HepG2 (cell line): Measurements from ENCODE around the gene PRRT2. TPM values are rescaled to one million over a fixed set of nuclear protein-coding genes. Genes with fewer than 3 reads are reported as not detected.

Source experiments
- ATAC-seq: fragments of 200-7000 bp; cut with Tn5 transposase; 3 replicates; pipeline ENCODE4 v1.9.1; 2020; ENCODE audit warnings: mild to moderate bottlenecking, moderate library complexity
- BruUV-seq: library from RNA; stranded (reverse); fragments of 400-500 nt; replicated peaks from 2 replicates; lab custom pipeline; 2021; lab: Mats Ljungman, UMichigan
- CTCF ChIA-PET: fragments of 300-600 bp; formaldehyde crosslinking; extraction: SDS; loops from one replicate; lab custom pipeline; 2021; ENCODE audit warnings: low total read pairs, inconsistent platforms, low intra/inter-chr PET ratio; lab: Yijun Ruan, JAX
- POLR2A ChIA-PET: fragments of 350-600 bp; sonication (Branson Sonifier 250); formaldehyde crosslinking; loops from one replicate; lab custom pipeline; 2020; ENCODE audit warnings: antibody characterized with exemption, inconsistent platforms; lab: Yijun Ruan, JAX
- DNase-seq: peaks from one replicate; pipeline ENCODE4 v3.0.0-alpha.2; 2015; ENCODE audit warnings: low spot score
- FAIRE-seq: peaks from 3 replicates; lab custom pipeline; 2011; peaks lifted over from hg19 to GRCh38; lab: Jason Lieb, UNC
- H2AFZ ChIP-seq: one replicate; pipeline ENCODE4 v1.6.1; 2011; ENCODE audit warnings: low read length, inconsistent platforms
- H3K27ac ChIP-seq: fragments of 300-600 bp; 3 replicates; pipeline ENCODE4 v1.8.0; 2011; ENCODE audit warnings: mixed run types, mild to moderate bottlenecking, mixed read lengths, low read length, inconsistent platforms; ENCODE audit not compliant: insufficient read depth; ENCODE audit errors: extremely low read length
- H3K27me3 ChIP-seq, 2 experiments: fragments of 200-600 bp in 1 of 2; 2 replicates in 1 of 2; 3 replicates in 1 of 2; pipeline versions ENCODE4 v1.6.0 to v1.8.0; 2011; ENCODE audit warnings: low read length in 2 of 2, mild to moderate bottlenecking in 2 of 2, moderate library complexity in 2 of 2, inconsistent platforms in 1 of 2; ENCODE audit not compliant: insufficient read depth in 2 of 2, control insufficient read depth in 1 of 2
- H3K36me3 ChIP-seq, 2 experiments: fragments of 200-600 bp in 1 of 2; replicated peaks in 1 of 2; 2 replicates in 1 of 2; 3 replicates in 1 of 2; pipeline versions ENCODE4 v1.5.1 to v1.8.0; 2011; ENCODE audit warnings: low read length in 2 of 2, inconsistent platforms in 1 of 2; ENCODE audit not compliant: insufficient read depth in 2 of 2, control insufficient read depth in 1 of 2
- H3K4me1 ChIP-seq: 2 replicates; pipeline ENCODE4 v1.5.1; 2012; ENCODE audit warnings: low read length, inconsistent platforms; ENCODE audit not compliant: insufficient read depth
- H3K4me2 ChIP-seq: 2 replicates; pipeline ENCODE4 v1.6.0; 2011; ENCODE audit warnings: low read depth, low read length, inconsistent platforms
- H3K4me3 ChIP-seq, 3 experiments: fragments of 200-600 bp in 1 of 3; sonication (generic), shearing (Covaris generic) in 1 of 3; replicated peaks in 1 of 3; 2 replicates each; pipeline ENCODE4 v1.5.1; 2011 to 2016; ENCODE audit warnings: low read length in 3 of 3, inconsistent platforms in 2 of 3, low read depth in 2 of 3, mild to moderate bottlenecking in 2 of 3, control low read depth in 1 of 3, mixed read lengths in 1 of 3; ENCODE audit not compliant: insufficient read depth in 1 of 3
- H3K79me2 ChIP-seq: one replicate; pipeline ENCODE4 v1.6.1; 2011; ENCODE audit warnings: low read length, inconsistent platforms; ENCODE audit not compliant: insufficient read depth
- H3K9ac ChIP-seq: 2 replicates; pipeline ENCODE4 v1.6.0; 2011; ENCODE audit warnings: mild to moderate bottlenecking, low read depth, low read length, inconsistent platforms; ENCODE audit not compliant: insufficient read depth
- H3K9me3 ChIP-seq: 2 replicates; pipeline ENCODE4 v1.5.1; 2012; ENCODE audit warnings: mild to moderate bottlenecking, low read length
- H4K20me1 ChIP-seq: 2 replicates; pipeline ENCODE4 v1.6.0; 2011; ENCODE audit warnings: inconsistent platforms, mild to moderate bottlenecking, low read length, moderate library complexity; ENCODE audit not compliant: insufficient read depth
- ARID2 ChIP-seq: sonication (generic); formaldehyde crosslinking; IDR thresholded peaks from 2 replicates; pipeline ENCODE4 v1.8.1; 2022; ENCODE audit warnings: mild to moderate bottlenecking, missing genetic modification reagents, borderline replicate concordance
- ATF5 ChIP-seq: sonication (generic); formaldehyde crosslinking; IDR thresholded peaks from 2 replicates; pipeline ENCODE4 v1.4.0; 2020; ENCODE audit warnings: mild to moderate bottlenecking, low read depth, missing genetic modification reagents
- MXI1 ChIP-seq: IDR thresholded peaks from 3 replicates; pipeline ENCODE4 v1.6.1; 2012; ENCODE audit warnings: low read depth, low read length, inconsistent platforms, borderline replicate concordance
- MYC ChIP-seq: sonication (generic); formaldehyde crosslinking; IDR thresholded peaks from 2 replicates; pipeline ENCODE4 v1.9.0; 2021; ENCODE audit warnings: missing genetic modification reagents, borderline replicate concordance
- PCBP1 ChIP-seq: fragments of 200-400 bp; formaldehyde crosslinking; IDR thresholded peaks from 2 replicates; pipeline ENCODE4 v1.6.1; 2017; ENCODE audit warnings: mild to moderate bottlenecking, low read depth, low read length, borderline replicate concordance
- SIX4 ChIP-seq: sonication (generic); formaldehyde crosslinking; IDR thresholded peaks from 2 replicates; pipeline ENCODE4 v1.4.0; 2020; ENCODE audit warnings: missing genetic modification reagents
- UBTF ChIP-seq: sonication (generic); formaldehyde crosslinking; IDR thresholded peaks from 2 replicates; pipeline ENCODE4 v1.4.0; 2020; ENCODE audit warnings: mild to moderate bottlenecking, missing genetic modification reagents
- XRCC5 ChIP-seq: fragments of 200-400 bp; formaldehyde crosslinking; optimal IDR thresholded peaks from 2 replicates; pipeline ENCODE3; 2017; ENCODE audit warnings: mild to moderate bottlenecking, low read length
- ZBTB49 ChIP-seq: sonication (generic); formaldehyde crosslinking; IDR thresholded peaks from 2 replicates; pipeline ENCODE4 v1.4.0; 2020; ENCODE audit warnings: missing genetic modification reagents, borderline replicate concordance
- ZNF263 ChIP-seq: sonication (generic); formaldehyde crosslinking; IDR thresholded peaks from 2 replicates; pipeline ENCODE4 v1.4.0; 2020; ENCODE audit warnings: missing genetic modification reagents
- ZNF660 ChIP-seq: sonication (generic); formaldehyde crosslinking; IDR thresholded peaks from 2 replicates; pipeline ENCODE4 v1.5.1; 2020; ENCODE audit warnings: mild to moderate bottlenecking, low read depth, missing genetic modification reagents, borderline replicate concordance
- ZNF687 ChIP-seq: sonication (generic); formaldehyde crosslinking; IDR thresholded peaks from 2 replicates; pipeline ENCODE4 v1.5.1; 2020; ENCODE audit warnings: mild to moderate bottlenecking, missing genetic modification reagents, moderate library complexity
- WGBS: methylation state at CpG from one replicate; pipeline ENCODE4 v1.1.6; 2017; ENCODE audit warnings: low lambda C conversion rate; 5-methylcytosine and 5-hydroxymethylcytosine counted together
- in situ Hi-C: cut with HindIII; loops from 2 replicates; pipeline ENCODE4 v1.10.0; 2017; ENCODE audit warnings: low pct_unique_long_range_greater_than_20kb; ENCODE audit not compliant: extremely low pct_ligation_motif_present
- intact Hi-C: fragments of 100-400 bp; cut with micrococcal nuclease; formaldehyde crosslinking; loops from one replicate; pipeline ENCODE4 v1.10.0; 2022; ENCODE audit not compliant: unreplicated experiment
- polyA plus RNA-seq, 8 experiments: library from polyadenylated mRNA; depleted of rRNA in 3 of 8; stranded (reverse) in 7 of 8; unstranded in 1 of 8; fragments of >200 nt; fragmentation: Illumina TruSeq in 4 of 8; extraction: Trizol in 4 of 8; gene quantifications; 2 replicates each; pipeline versions ENCODE4 v1.2.1 to v1.2.3, GENCODE V29; 2011 to 2016; ENCODE audit warnings: low read depth in 4 of 8, missing spikeins in 1 of 8, mixed read lengths in 1 of 8; ENCODE audit not compliant: insufficient read depth in 1 of 8
- total RNA-seq, 5 experiments: library from RNA; depleted of rRNA; stranded (reverse); fragments of >200 nt; fragmentation: Illumina TruSeq; extraction: Trizol; gene quantifications; 2 replicates each; pipeline ENCODE4 v1.2.3, GENCODE V29; 2016; ENCODE audit warnings: low read depth in 1 of 5

PRRT2 gene
- total and polyA plus RNA-seq, 2 of the 13 experiments (the other 11 are each of a cell fraction or from before 2014, with no cell fraction given) = 0.51 to 1.1 TPM

GRCh38 chr16:29813644-29814562 lies 1.9 kb downstream of the PRRT2 start:
- no peaks in the 10 kb centered on the region for H3K9me3 ChIP-seq
- 66% methylated on average over 23 of the region's 24 CpGs for WGBS
- ChIA-PET POLR2A (interaction anchor here (1.0 to 4.3 kb wide), 5 partner anchors 9 to 135 kb away, joined by 3 to 16 read pairs (median 4); partner anchors contain the start of genes KIF22 and QPRT), CTCF (no interaction called here)
- H3K27me3 ChIP-seq = peaks cover 0 to 12% of the 10 kb centered on the region in 2 experiments; a peak in 2 of 5 replicates
- peaks cover 6 to 20% of the 10 kb centered on the region in 2 experiments for H3K36me3 ChIP-seq
- no peak for DNase-seq
- BruUV-seq = no TSS peak
- H3K79me2 ChIP-seq = peaks cover 18% of the 10 kb centered on the region
- no peak for FAIRE-seq
- peak overlapping the region; percentile 95 for H3K4me2 ChIP-seq
- ATAC-seq = no peak
- H3K9ac ChIP-seq = no peak overlapping the region
- intact Hi-C loops (no loop called here), in situ Hi-C loops (loop anchor here (25.0 kb wide), 1 partner anchor 848 kb away; the partner anchor contains the start of genes FBRS and PRR14)
- H4K20me1 ChIP-seq = peaks cover 12% of the 10 kb centered on the region; the same call in 1 of the 2 replicates
- peak overlapping the region in 1 of 3 experiments; percentile 75; a peak in 1 of 6 replicates for H3K4me3 ChIP-seq
- H3K4me1 ChIP-seq = peaks cover 80% of the 10 kb centered on the region
- no peak overlapping the region for H2AFZ ChIP-seq
- H3K27ac ChIP-seq = no peak overlapping the region
- TF ChIP-seq ZNF660 (no peak), XRCC5 (peak; percentile 17), PCBP1 (0 out of 2 replicates have a peak, but pooled peaks have one; percentile 56), ZNF687 (CRISPR knock-in tag) (peak; percentile 36; the same call in 1 of the 2 replicates), UBTF (CRISPR knock-in tag) (no peak), ZNF263 (CRISPR knock-in tag) (peak; percentile 86), ARID2 (no peak), ATF5 (CRISPR knock-in tag) (no peak), ZBTB49 (CRISPR knock-in tag) (no peak), SIX4 (CRISPR knock-in tag) (no peak), MXI1 (peak; percentile 24; the same call in 1 of the 3 replicates), MYC (CRISPR knock-in tag) (0 out of 2 replicates have a peak, but pooled peaks have one; percentile 23)
